ENCODE measurements around the gene ZNF484.
"Not testable (repeated sequence)": the region's sequence is repeated elsewhere in the genome, so short reads cannot be mapped to it uniquely, and the experiment has no call there.

The ZNF484 gene

GRCh38 chr9:92877531-92878430 lies at the start of gene ZNF484:
Gene ZNF484, minus strand, starts transcription at chr9:92878038. Its CDS starts 3,009 bp downstream, at chr9:92875029.
- H3K36me3 Mint-ChIP-seq (ENCODE audit: low read depth) = peaks cover 13% of the 10 kb centered on the region
- H3K27ac Mint-ChIP-seq = peak within 1 kb of the TSS; percentile 92
- peak within 1 kb of the TSS; percentile 95 for H3K4me3 Mint-ChIP-seq
- H3K27me3 Mint-ChIP-seq = no peaks in the 10 kb centered on the region
- intact Hi-C loops (cut with micrococcal nuclease) = no loop called here
- no peaks in the 10 kb centered on the region for H3K9me3 Mint-ChIP-seq
- H3K4me1 Mint-ChIP-seq (ENCODE audit: low read depth) = peaks cover 22% of the 10 kb centered on the region

DNA sequence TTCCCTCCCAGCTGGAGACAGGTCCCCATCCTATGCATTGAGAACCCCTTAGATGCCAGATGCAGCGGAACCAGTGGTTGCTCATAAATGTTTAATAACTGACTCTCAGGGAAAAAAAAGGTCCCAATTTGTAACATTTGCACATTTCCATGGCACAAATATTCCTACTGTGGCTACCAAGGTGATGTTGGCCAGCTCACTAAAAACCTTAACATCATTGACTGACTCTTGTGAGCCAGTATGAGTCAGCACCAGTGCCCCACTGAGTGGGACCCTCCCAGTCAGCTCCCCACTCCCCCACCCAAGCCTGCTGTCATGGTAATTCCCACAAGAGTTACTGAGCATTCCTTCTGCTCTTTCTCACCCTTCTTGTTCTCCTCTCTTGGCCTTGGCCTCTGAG lies 42.6 kb upstream of the ZNF484 start:
- no peaks in the 10 kb centered on the region for H3K36me3 Mint-ChIP-seq (ENCODE audit: low read depth)
- H3K27ac Mint-ChIP-seq = no peak overlapping the region
- no peaks in the 10 kb centered on the region for H3K9me3 Mint-ChIP-seq
- peaks cover 7% of the 10 kb centered on the region for H3K27me3 Mint-ChIP-seq
- intact Hi-C loops (cut with micrococcal nuclease) = no loop called here
- H3K4me1 Mint-ChIP-seq (ENCODE audit: low read depth) = peaks cover 24% of the 10 kb centered on the region
- no peak overlapping the region for H3K4me3 Mint-ChIP-seq

DNA sequence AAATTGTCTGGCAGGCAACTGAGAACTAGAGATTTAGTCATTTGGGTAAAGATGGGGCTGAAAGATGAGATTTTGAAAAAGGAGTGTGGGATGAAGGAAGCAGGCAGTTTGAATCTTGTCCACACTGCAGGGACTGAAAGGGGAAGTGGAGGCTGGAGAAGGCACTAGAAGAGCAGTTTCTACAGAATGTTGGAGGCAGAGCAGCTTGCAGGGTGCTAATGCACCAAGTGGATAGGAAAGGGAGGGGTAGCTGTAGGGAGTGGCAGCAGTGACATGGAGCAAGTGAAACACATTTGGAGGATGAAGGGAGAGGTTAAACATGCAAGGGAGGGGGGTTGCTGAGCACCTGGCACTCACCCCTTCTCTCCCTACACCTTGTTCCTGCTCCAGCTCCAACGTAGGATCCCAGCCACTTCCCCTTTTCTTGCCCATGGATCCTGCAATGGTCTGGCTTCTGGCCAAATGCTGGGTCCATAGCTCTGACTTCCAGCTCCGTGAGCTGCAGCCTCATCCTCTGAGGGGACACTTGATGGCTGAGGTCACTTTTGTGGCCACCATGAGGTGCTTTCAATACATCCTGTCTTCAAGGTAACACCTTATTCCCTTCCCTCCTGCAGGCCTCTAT lies 39.5 kb upstream of the ZNF484 start:
- H3K4me3 Mint-ChIP-seq = peak overlapping the region; percentile 2
- H3K27me3 Mint-ChIP-seq = peaks cover 26% of the 10 kb centered on the region
- H3K27ac Mint-ChIP-seq = peak overlapping the region; percentile 3
- peaks cover 33% of the 10 kb centered on the region for H3K4me1 Mint-ChIP-seq (ENCODE audit: low read depth)
- intact Hi-C loops (cut with micrococcal nuclease) = no loop called here
- no peaks in the 10 kb centered on the region for H3K36me3 Mint-ChIP-seq (ENCODE audit: low read depth)
- H3K9me3 Mint-ChIP-seq = no peaks in the 10 kb centered on the region

GRCh38 chr9:92911511-92912475 lies 34.0 kb upstream of the ZNF484 start:
- intact Hi-C loops (cut with micrococcal nuclease) = no loop called here
- Mint-ChIP-seq H3K4me3 (no peak overlapping the region), H3K9me3 (no peaks in the 10 kb centered on the region), H3K4me1 (ENCODE audit: low read depth) (peaks cover 28% of the 10 kb centered on the region), H3K36me3 (ENCODE audit: low read depth) (no peaks in the 10 kb centered on the region), H3K27ac (no peak overlapping the region), H3K27me3 (peaks cover 53% of the 10 kb centered on the region)

DNA sequence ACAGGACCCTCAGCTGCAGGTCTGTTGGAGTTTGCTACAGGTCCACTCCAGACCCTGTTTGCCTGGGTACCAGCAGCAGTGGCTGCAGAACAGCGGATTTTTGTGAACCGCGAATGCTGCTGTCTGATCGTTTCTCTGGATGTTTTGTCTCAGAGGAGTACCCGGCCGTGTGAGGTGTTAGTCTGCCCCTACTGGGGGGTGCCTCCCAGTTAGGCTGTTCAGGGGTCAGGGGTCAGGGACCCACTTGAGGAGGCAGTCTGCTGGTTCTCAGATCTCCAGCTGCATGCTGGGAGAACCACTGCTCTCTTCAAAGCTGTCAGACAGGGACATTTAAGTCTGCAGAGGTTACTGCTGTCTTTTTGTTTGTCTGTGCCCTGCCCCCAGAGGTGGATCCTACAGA lies 27.3 kb upstream of the ZNF484 start:
- peaks cover 24% of the 10 kb centered on the region for H3K27me3 Mint-ChIP-seq
- intact Hi-C loops (cut with micrococcal nuclease); H3K4me3 Mint-ChIP-seq; H3K9me3 Mint-ChIP-seq; H3K27ac Mint-ChIP-seq; H3K36me3 Mint-ChIP-seq (ENCODE audit: low read depth); H3K4me1 Mint-ChIP-seq (ENCODE audit: low read depth): not testable (repeated sequence)

- Mint-ChIP-seq H3K4me1 (ENCODE audit: low read depth) (no peaks in the 10 kb centered on the region), H3K27me3 (peaks cover 3% of the 10 kb centered on the region), H3K9me3 (no peaks in the 10 kb centered on the region), H3K4me3 (no peak overlapping the region), H3K36me3 (ENCODE audit: low read depth) (no peaks in the 10 kb centered on the region), H3K27ac (no peak overlapping the region)
- intact Hi-C loops (cut with micrococcal nuclease) = no loop called here
Observed at GRCh38 chr9:92897323-92897722, 19.5 kb upstream of the ZNF484 start.

GRCh38 chr9:92895812-92896436 lies 18.1 kb upstream of the ZNF484 start:
- Mint-ChIP-seq H3K4me1 (ENCODE audit: low read depth) (no peaks in the 10 kb centered on the region), H3K27ac (no peak overlapping the region)

DNA sequence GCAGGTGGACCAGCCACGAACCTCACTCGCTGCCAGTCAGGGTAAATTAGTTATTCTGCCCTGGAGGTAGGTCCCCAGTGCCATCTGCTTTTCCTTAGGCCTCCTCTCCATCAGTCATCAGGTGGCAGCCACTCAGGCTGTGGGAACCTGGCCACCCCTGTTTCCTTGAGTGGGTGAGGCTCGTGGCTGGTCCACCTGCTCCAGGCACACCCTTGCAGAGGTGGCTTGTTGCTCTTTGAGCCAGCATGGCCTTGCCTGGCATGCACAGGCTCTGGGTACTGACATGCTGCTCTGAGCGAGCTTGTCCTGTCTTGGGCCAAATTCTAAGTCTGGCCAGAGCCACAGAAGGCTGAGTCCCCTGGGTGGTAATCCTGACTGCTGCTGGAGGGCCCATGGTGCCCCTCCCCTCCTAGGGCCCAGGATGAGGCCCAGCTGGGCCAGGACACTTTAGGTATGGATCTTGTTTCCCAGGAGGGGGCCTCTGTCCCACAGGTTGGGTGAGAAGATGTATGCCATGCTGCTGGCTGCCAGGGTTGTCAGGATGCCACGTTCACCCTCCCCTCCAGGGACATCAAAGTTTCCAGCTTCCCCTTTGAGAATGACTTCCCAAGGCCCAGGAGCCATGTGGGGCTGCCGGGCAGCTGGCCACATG lies 17.0 kb upstream of the ZNF484 start:
- no peaks in the 10 kb centered on the region for H3K36me3 Mint-ChIP-seq (ENCODE audit: low read depth)
- no peak overlapping the region for H3K4me3 Mint-ChIP-seq
- peaks cover 9% of the 10 kb centered on the region for H3K27me3 Mint-ChIP-seq
- no peak overlapping the region for H3K27ac Mint-ChIP-seq
- no peaks in the 10 kb centered on the region for H3K9me3 Mint-ChIP-seq
- intact Hi-C loops (cut with micrococcal nuclease) = no loop called here
- no peaks in the 10 kb centered on the region for H3K4me1 Mint-ChIP-seq (ENCODE audit: low read depth)

More at GRCh38 chr9:92895812-92896436, 18.1 kb upstream of the ZNF484 start:
- intact Hi-C loops (cut with micrococcal nuclease) = no loop called here
- H3K27me3 Mint-ChIP-seq = peaks cover 3% of the 10 kb centered on the region
- H3K9me3 Mint-ChIP-seq = no peaks in the 10 kb centered on the region
- no peak overlapping the region for H3K4me3 Mint-ChIP-seq
- no peaks in the 10 kb centered on the region for H3K36me3 Mint-ChIP-seq (ENCODE audit: low read depth)

GRCh38 chr9:92893916-92894610 lies 16.2 kb upstream of the ZNF484 start:
- H3K36me3 Mint-ChIP-seq (ENCODE audit: low read depth); H3K27ac Mint-ChIP-seq; H3K9me3 Mint-ChIP-seq; H3K4me3 Mint-ChIP-seq; H3K4me1 Mint-ChIP-seq (ENCODE audit: low read depth); intact Hi-C loops (cut with micrococcal nuclease): not testable (repeated sequence)
- peaks cover 14% of the 10 kb centered on the region for H3K27me3 Mint-ChIP-seq

- H3K9me3 Mint-ChIP-seq; H3K27ac Mint-ChIP-seq; intact Hi-C loops (cut with micrococcal nuclease); H3K36me3 Mint-ChIP-seq (ENCODE audit: low read depth); H3K4me1 Mint-ChIP-seq (ENCODE audit: low read depth); H3K4me3 Mint-ChIP-seq: not testable (repeated sequence)
- H3K27me3 Mint-ChIP-seq = peaks cover 31% of the 10 kb centered on the region
Observed at GRCh38 chr9:92892276-92892675, 14.4 kb upstream of the ZNF484 start.

DNA sequence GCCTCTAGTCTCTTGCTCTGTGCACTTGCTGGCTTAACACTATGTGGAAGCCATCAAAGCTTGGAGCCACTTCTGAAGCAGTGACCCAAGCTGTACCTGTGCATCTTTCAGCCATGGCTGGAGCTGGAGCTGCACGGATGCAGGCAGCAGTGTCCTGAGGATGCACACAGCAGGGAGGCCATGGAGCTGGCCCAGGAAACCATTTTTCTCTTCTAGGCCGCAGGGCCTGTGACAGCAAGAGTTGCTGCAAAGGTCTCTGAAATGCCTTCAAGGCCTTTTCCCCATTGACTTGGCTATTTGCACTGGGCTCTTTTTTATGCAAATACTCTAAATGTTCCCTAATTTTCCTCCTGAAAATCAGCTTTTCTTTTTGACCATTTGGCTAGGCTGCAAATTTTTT lies 12.9 kb upstream of the ZNF484 start:
- Mint-ChIP-seq H3K4me1 (ENCODE audit: low read depth) (no peaks in the 10 kb centered on the region), H3K9me3 (no peaks in the 10 kb centered on the region), H3K4me3 (no peak overlapping the region), H3K27me3 (peaks cover 41% of the 10 kb centered on the region), H3K36me3 (ENCODE audit: low read depth) (no peaks in the 10 kb centered on the region), H3K27ac (no peak overlapping the region)
- intact Hi-C loops (cut with micrococcal nuclease) = no loop called here

GRCh38 chr9:92887880-92888338 lies 10.1 kb upstream of the ZNF484 start:
- Mint-ChIP-seq H3K27ac (no peak overlapping the region), H3K4me3 (no peak overlapping the region), H3K27me3 (peaks cover 52% of the 10 kb centered on the region), H3K4me1 (ENCODE audit: low read depth) (no peaks in the 10 kb centered on the region), H3K9me3 (no peaks in the 10 kb centered on the region), H3K36me3 (ENCODE audit: low read depth) (no peaks in the 10 kb centered on the region)
- intact Hi-C loops (cut with micrococcal nuclease) = no loop called here

All from dendritic cell treated with granulocyte-macrophage colony-stimulating factor and Interleukin-4, amounts not matched to agents 40 ng/mL and 50 ng/mL, for 4 days (primary cell).